PC-9 (cell line): ENCODE measurements around the gene MON1B. TPM values are rescaled to one million over a fixed set of nuclear protein-coding genes. Genes with fewer than 3 reads are reported as not detected.

Source experiments
- BruUV-seq: library from RNA; stranded (reverse); fragments of 400-500 nt; replicated peaks from 2 replicates; lab custom pipeline; 2021; lab: Mats Ljungman, UMichigan
- CTCF ChIA-PET: fragments of 300-600 bp; sonication (Branson Sonifier 250); formaldehyde crosslinking; loops from one replicate; lab custom pipeline; 2022; ENCODE audit warnings: antibody characterized with exemption; lab: Charles Lee
- POLR2A ChIA-PET: fragments of 300-600 bp; sonication (Branson Sonifier 250); formaldehyde crosslinking; loops from one replicate; lab custom pipeline; 2022; ENCODE audit warnings: antibody characterized with exemption; ENCODE audit not compliant: unreplicated experiment; lab: Charles Lee
- DNase-seq, 2 experiments: peaks; one replicate each; pipeline versions ENCODE4 v3.0.0 to v3.0.0-alpha.2; 2015 to 2022; ENCODE audit warnings: mixed read lengths in 1 of 2
- H2AFZ ChIP-seq: fragments of 200-600 bp; sonication (generic); 2 replicates; pipeline ENCODE4 v1.8.1; 2017; ENCODE audit warnings: antibody characterized with exemption
- H3F3A ChIP-seq: fragments of 200-600 bp; sonication (generic); 2 replicates; pipeline ENCODE4 v1.8.1; 2017; ENCODE audit warnings: antibody characterized with exemption, mild to moderate bottlenecking, low read depth; ENCODE audit not compliant: insufficient read depth
- H3K27ac ChIP-seq: fragments of 200-600 bp; sonication (generic); 2 replicates; pipeline ENCODE4 v1.6.1; 2016; ENCODE audit warnings: mixed run types
- H3K27me3 ChIP-seq: fragments of 200-600 bp; sonication (generic); 2 replicates; pipeline ENCODE4 v1.6.1; 2016; ENCODE audit warnings: low read depth, mixed run types; ENCODE audit not compliant: insufficient read depth
- H3K36me3 ChIP-seq: fragments of 200-600 bp; sonication (generic); 2 replicates; pipeline ENCODE4 v1.6.1; 2016; ENCODE audit warnings: low read depth, mixed run types
- H3K4me1 ChIP-seq: fragments of 200-600 bp; sonication (generic); replicated peaks from 2 replicates; pipeline ENCODE4 v1.6.1; 2016; ENCODE audit warnings: mixed run types; ENCODE audit not compliant: insufficient read depth
- H3K4me2 ChIP-seq: fragments of 200-600 bp; sonication (generic); 2 replicates; pipeline ENCODE4 v1.6.1; 2017; ENCODE audit warnings: mixed run types
- H3K4me3 ChIP-seq: fragments of 200-600 bp; sonication (generic); 2 replicates; pipeline ENCODE4 v1.6.1; 2016; ENCODE audit warnings: mixed run types
- H3K79me2 ChIP-seq: fragments of 200-600 bp; sonication (generic); 2 replicates; pipeline ENCODE4 v1.6.1; 2017; ENCODE audit warnings: low read depth, mixed run types
- H3K9me2 ChIP-seq: fragments of 200-600 bp; sonication (generic); 2 replicates; pipeline ENCODE4 v1.8.1; 2017; ENCODE audit warnings: mild to moderate bottlenecking; ENCODE audit not compliant: insufficient read depth
- H3K9me3 ChIP-seq: fragments of 200-600 bp; sonication (generic); 2 replicates; pipeline ENCODE4 v1.8.1; 2016; ENCODE audit warnings: low read depth; ENCODE audit not compliant: insufficient read depth
- H4K20me1 ChIP-seq: fragments of 200-600 bp; sonication (generic); 2 replicates; pipeline ENCODE4 v1.8.1; 2017; ENCODE audit not compliant: insufficient read depth
- EZH2 ChIP-seq: fragments of 200-600 bp; sonication (generic); IDR thresholded peaks from 2 replicates; pipeline ENCODE4 v1.8.0; 2017; ENCODE audit warnings: antibody characterized with exemption, low read depth
- intact Hi-C: fragments of 100-400 bp; cut with micrococcal nuclease; formaldehyde crosslinking; loops from one replicate; pipeline ENCODE4 v1.10.0; 2022; ENCODE audit not compliant: unreplicated experiment
- total RNA-seq: library from RNA; stranded (reverse); gene quantifications from 2 replicates; pipeline ENCODE4 v1.2.3, GENCODE V29; 2021
- TF ChIP-seq, protein P1 (sequence below): fragments of 200-600 bp; sonication (generic); conservative IDR thresholded peaks from 2 replicates; pipeline ENCODE4 v1.6.1; 2017; ENCODE audit warnings: mixed run types, antibody characterized with exemption, mild to moderate bottlenecking, moderate library complexity

MON1B gene
- total RNA-seq, 1 experiment from 2014 or later = 57.2 TPM

DNA sequence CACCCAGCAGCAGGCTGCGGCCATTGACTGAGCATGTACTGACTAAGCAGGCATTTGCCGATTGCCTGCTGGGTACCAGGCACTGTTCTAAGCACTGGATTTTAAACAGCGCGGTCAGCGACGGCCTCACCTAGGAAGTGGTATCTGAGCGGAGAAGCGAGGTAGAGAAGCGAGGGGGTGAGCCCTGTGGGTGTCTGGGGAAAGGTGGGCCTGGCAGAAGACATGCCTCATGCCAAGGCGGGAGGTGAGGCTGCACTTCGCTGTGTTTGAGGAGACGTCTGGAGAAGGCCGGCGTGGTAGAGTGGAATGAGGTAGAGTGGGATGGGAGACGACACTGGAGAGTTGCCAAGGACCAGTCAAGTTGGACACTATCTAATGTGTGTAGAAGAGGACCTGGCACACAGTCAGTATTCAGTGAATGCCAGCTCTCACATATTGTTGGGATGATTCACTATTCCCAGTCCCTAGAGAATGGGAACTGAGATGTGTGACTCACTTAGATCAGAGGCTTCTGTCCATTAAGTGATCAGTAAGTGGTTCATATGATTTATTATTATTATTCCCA lies 22.6 kb downstream of the MON1B start:
- Histone ChIP-seq H4K20me1 (peaks cover 3% of the 10 kb centered on the region; the same call in 1 of the 2 replicates), H3K79me2 (0 out of 2 replicates have a peak, but pooled peaks cover 5% of the 10 kb centered on the region), H3K4me2 (peak overlapping the region; percentile 77), H2AFZ (no peak overlapping the region), H3K36me3 (no peaks in the 10 kb centered on the region), H3K4me3 (peak overlapping the region; percentile 78; the same call in 1 of the 2 replicates), H3K9me2 (no peaks in the 10 kb centered on the region), H3F3A (peaks cover 14% of the 10 kb centered on the region), H3K27me3 (no peaks in the 10 kb centered on the region), H3K27ac (no peak overlapping the region), H3K9me3 (no peaks in the 10 kb centered on the region), H3K4me1 (peaks cover 18% of the 10 kb centered on the region)
- TF ChIP-seq EZH2 = no peak
- TF ChIP-seq, protein P1, sequence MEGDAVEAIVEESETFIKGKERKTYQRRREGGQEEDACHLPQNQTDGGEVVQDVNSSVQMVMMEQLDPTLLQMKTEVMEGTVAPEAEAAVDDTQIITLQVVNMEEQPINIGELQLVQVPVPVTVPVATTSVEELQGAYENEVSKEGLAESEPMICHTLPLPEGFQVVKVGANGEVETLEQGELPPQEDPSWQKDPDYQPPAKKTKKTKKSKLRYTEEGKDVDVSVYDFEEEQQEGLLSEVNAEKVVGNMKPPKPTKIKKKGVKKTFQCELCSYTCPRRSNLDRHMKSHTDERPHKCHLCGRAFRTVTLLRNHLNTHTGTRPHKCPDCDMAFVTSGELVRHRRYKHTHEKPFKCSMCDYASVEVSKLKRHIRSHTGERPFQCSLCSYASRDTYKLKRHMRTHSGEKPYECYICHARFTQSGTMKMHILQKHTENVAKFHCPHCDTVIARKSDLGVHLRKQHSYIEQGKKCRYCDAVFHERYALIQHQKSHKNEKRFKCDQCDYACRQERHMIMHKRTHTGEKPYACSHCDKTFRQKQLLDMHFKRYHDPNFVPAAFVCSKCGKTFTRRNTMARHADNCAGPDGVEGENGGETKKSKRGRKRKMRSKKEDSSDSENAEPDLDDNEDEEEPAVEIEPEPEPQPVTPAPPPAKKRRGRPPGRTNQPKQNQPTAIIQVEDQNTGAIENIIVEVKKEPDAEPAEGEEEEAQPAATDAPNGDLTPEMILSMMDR = no peak
- intact Hi-C loops = loop anchor here (2.0 kb wide), 1 partner anchor 23 kb away; the partner anchor contains the start of gene MON1B
- CTCF ChIA-PET = interaction anchor here (0.6 kb wide), 1 partner anchor 9 kb away, joined by 3 read pairs; no protein-coding TSS in a partner anchor
- POLR2A ChIA-PET = interaction anchor here (0.7 kb wide), 1 partner anchor 8 kb away, joined by 3 read pairs; no protein-coding TSS in a partner anchor
- DNase-seq = peak; percentile 77 to 88
- no TSS peak for BruUV-seq

GRCh38 chr16:77214411-77215138 lies 23.6 kb downstream of the MON1B start:
- Histone ChIP-seq H2AFZ (no peak overlapping the region), H3K9me3 (no peaks in the 10 kb centered on the region), H3K4me1 (peaks cover 24% of the 10 kb centered on the region), H3K4me3 (no peak overlapping the region), H3K4me2 (no peak overlapping the region), H3K27me3 (no peaks in the 10 kb centered on the region), H4K20me1 (peaks cover 3% of the 10 kb centered on the region; the same call in 1 of the 2 replicates), H3K27ac (no peak overlapping the region), H3K36me3 (no peaks in the 10 kb centered on the region), H3K9me2 (no peaks in the 10 kb centered on the region), H3K79me2 (0 out of 2 replicates have a peak, but pooled peaks cover 5% of the 10 kb centered on the region), H3F3A (peaks cover 23% of the 10 kb centered on the region)
- ChIA-PET CTCF (no interaction called here), POLR2A (no interaction called here)
- intact Hi-C loops = no loop called here
- BruUV-seq = no TSS peak
- DNase-seq = no peak
- TF ChIP-seq, protein P1 = no peak
- no peak for TF ChIP-seq EZH2

DNA sequence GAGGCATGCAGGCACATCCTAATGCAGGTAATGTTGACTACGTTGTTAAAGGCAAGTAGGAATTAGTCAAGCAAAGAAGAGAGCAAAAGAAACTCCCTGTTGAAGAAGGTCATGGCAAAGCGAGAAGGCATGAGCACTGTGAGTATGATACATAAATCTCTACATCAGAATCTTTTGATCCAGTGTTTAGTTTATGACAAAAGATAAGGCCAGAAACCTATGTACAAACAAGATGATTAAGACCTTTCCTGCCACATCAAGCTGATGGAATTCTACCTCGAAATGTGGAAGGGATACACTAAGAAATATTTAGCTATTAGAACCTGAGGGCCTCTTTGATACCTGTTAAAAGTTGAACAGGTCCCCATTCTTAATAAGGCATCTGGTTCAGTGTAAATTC lies 28.4 kb downstream of the MON1B start:
- peaks cover 15% of the 10 kb centered on the region for H3F3A ChIP-seq
- intact Hi-C loops = no loop called here
- H3K27ac ChIP-seq = peak overlapping the region; percentile 29
- no peak overlapping the region for H3K4me3 ChIP-seq
- H3K9me3 ChIP-seq = no peaks in the 10 kb centered on the region
- peak overlapping the region; percentile 40 for H3K4me2 ChIP-seq
- DNase-seq = peak in 1 of 2 experiments; percentile 88
- no peak overlapping the region for H2AFZ ChIP-seq
- H3K4me1 ChIP-seq = peaks cover 13% of the 10 kb centered on the region
- CTCF ChIA-PET = interaction anchor here (0.6 kb wide), 1 partner anchor 47 kb away, joined by 5 read pairs; no protein-coding TSS in a partner anchor
- no TSS peak for BruUV-seq
- TF ChIP-seq, protein P1 = no peak
- TF ChIP-seq EZH2 = no peak
- POLR2A ChIA-PET = no interaction called here
- no peaks in the 10 kb centered on the region for H4K20me1 ChIP-seq
- no peaks in the 10 kb centered on the region for H3K36me3 ChIP-seq
- H3K79me2 ChIP-seq = 0 out of 2 replicates have a peak, but pooled peaks cover 3% of the 10 kb centered on the region
- H3K9me2 ChIP-seq = no peaks in the 10 kb centered on the region
- H3K27me3 ChIP-seq = no peaks in the 10 kb centered on the region
